K562 (cell line): ENCODE data around the gene NTRK1. TPM values are rescaled to one million over a fixed set of nuclear protein-coding genes. Genes with fewer than 3 reads are reported as not detected.

ENCODE experiments used
- ATF7 ChIP-seq: fragments of 450-650 bp; IDR thresholded peaks from 2 replicates; pipeline ENCODE4 v1.7.1; 2014; ENCODE audit warnings: mild to moderate bottlenecking, moderate library complexity
- HNRNPLL ChIP-seq: fragments of 200-400 bp; formaldehyde crosslinking; IDR thresholded peaks from 2 replicates; pipeline ENCODE4 v1.6.1; 2017; ENCODE audit warnings: low read length, low read depth, mild to moderate bottlenecking; ENCODE audit not compliant: poor library complexity, severe bottlenecking
- KHSRP ChIP-seq: fragments of 450-650 bp; IDR thresholded peaks from 2 replicates; pipeline ENCODE4 v1.6.1; 2017
- MBD2 ChIP-seq: sonication (generic); IDR thresholded peaks from 2 replicates; pipeline ENCODE4 v1.6.1; 2016; ENCODE audit warnings: low read depth, borderline replicate concordance
- NCOR1 ChIP-seq: fragments of 450-650 bp; IDR thresholded peaks from 2 replicates; pipeline ENCODE4 v1.6.1; 2016; ENCODE audit warnings: mild to moderate bottlenecking, moderate library complexity
- RNF2 ChIP-seq: sonication (generic); IDR thresholded peaks from 2 replicates; pipeline ENCODE4 v1.6.1; 2016
- ZBED1 ChIP-seq: IDR thresholded peaks from 2 replicates; pipeline ENCODE4 v1.6.1; 2014
- ZNF766 ChIP-seq: fragments of 200-800 bp; sonication (Bioruptor generic); conservative IDR thresholded peaks from 2 replicates; pipeline ENCODE4 v1.6.1; 2016; ENCODE audit warnings: missing genetic modification characterization, missing compliant biosample characterization
- polyA plus RNA-seq, 8 experiments: library from polyadenylated mRNA; depleted of rRNA in 4 of 8; stranded (reverse) in 5 of 8; unstranded in 3 of 8; fragments of >200 nt; fragmentation: Nextera tagmentation in 2 of 8; fragmentation: Illumina TruSeq in 1 of 8; extraction: Ambion mirVana in 2 of 8; extraction: Trizol in 1 of 8; gene quantifications; 2 replicates each; pipeline versions ENCODE4 v1.2.1 to v1.2.3, GENCODE V29; 2011 to 2014; ENCODE audit warnings: inconsistent platforms in 1 of 8, missing spikeins in 1 of 8
- total RNA-seq, 7 experiments: library from RNA; depleted of rRNA in 6 of 7; stranded (reverse); fragments of >200 nt in 6 of 7; fragmentation: Illumina TruSeq in 2 of 7; extraction: Trizol in 2 of 7; gene quantifications; 2 replicates each; pipeline versions ENCODE4 v1.2.1 to v1.2.3, GENCODE V29; 2011 to 2021; ENCODE audit warnings: low replicate concordance in 1 of 7
- TF ChIP-seq, protein P1 (sequence below), 2 experiments: fragments of 450-650 bp; IDR thresholded peaks; 2 replicates each; pipeline ENCODE4 v1.6.1; 2016; ENCODE audit warnings: mild to moderate bottlenecking in 2 of 2, borderline replicate concordance in 1 of 2, low read depth in 1 of 2, moderate library complexity in 1 of 2
- TF ChIP-seq, protein P2 (sequence below), 3 experiments: fragments of 200-800 bp in 1 of 3; sonication (Bioruptor generic) in 1 of 3; sonication (generic) in 1 of 3; formaldehyde crosslinking in 1 of 3; IDR thresholded peaks; 2 replicates each; pipeline versions ENCODE4 v1.6.1 to v1.8.0; 2016 to 2022; ENCODE audit warnings: mild to moderate bottlenecking in 2 of 3, missing compliant biosample characterization in 2 of 3, missing genetic modification characterization in 2 of 3, missing genetic modification reagents in 1 of 3
- TF ChIP-seq, protein P3 (sequence below): fragments of 450-650 bp; IDR thresholded peaks from 2 replicates; pipeline ENCODE4 v1.6.1; 2018; ENCODE audit not compliant: partially characterized antibody
- TF ChIP-seq, protein P4 (sequence below): fragments of 250-450 bp; sonication (Bioruptor Pico); IDR thresholded peaks from 2 replicates; pipeline ENCODE4 v1.8.0; 2022; ENCODE audit warnings: inconsistent platforms

Gene NTRK1
- total and polyA plus RNA-seq, 9 of the 15 experiments (the other 6 are each of a cell fraction or from before 2014, with no cell fraction given), result 0.46 to 30.0 (median 7.9) TPM

DNA sequence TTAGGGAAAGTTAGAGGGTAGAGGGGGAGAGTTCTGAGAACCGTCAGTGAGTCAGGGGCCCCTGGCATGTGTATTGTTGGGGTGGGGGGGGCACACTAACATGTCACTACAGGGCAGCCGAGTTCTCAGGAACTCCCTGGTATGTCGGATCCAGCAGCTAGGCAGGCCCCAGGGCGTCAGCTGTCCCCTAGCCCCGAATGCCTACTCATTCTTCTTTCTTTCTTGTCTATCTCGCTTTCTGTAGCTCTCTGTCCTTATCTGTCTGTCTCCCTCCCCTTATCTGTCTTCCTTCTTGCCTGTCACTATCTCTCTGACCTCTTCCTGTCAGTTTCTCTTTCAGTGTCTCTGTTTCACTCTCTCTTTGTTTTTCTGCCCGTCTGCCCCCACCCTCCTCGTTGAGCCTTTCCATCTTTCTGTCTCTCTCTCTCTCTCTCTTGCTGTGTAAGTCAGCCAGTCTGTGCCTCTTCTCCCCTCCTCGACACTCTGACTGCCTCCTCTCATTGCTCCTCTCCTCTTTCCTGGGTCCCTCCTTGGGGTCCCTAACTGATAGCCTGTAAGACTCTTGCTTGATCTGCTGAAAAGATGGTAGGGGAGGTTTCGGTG, 2.4 kb downstream of the NTRK1 start (continued):
- TF ChIP-seq, protein P1, sequence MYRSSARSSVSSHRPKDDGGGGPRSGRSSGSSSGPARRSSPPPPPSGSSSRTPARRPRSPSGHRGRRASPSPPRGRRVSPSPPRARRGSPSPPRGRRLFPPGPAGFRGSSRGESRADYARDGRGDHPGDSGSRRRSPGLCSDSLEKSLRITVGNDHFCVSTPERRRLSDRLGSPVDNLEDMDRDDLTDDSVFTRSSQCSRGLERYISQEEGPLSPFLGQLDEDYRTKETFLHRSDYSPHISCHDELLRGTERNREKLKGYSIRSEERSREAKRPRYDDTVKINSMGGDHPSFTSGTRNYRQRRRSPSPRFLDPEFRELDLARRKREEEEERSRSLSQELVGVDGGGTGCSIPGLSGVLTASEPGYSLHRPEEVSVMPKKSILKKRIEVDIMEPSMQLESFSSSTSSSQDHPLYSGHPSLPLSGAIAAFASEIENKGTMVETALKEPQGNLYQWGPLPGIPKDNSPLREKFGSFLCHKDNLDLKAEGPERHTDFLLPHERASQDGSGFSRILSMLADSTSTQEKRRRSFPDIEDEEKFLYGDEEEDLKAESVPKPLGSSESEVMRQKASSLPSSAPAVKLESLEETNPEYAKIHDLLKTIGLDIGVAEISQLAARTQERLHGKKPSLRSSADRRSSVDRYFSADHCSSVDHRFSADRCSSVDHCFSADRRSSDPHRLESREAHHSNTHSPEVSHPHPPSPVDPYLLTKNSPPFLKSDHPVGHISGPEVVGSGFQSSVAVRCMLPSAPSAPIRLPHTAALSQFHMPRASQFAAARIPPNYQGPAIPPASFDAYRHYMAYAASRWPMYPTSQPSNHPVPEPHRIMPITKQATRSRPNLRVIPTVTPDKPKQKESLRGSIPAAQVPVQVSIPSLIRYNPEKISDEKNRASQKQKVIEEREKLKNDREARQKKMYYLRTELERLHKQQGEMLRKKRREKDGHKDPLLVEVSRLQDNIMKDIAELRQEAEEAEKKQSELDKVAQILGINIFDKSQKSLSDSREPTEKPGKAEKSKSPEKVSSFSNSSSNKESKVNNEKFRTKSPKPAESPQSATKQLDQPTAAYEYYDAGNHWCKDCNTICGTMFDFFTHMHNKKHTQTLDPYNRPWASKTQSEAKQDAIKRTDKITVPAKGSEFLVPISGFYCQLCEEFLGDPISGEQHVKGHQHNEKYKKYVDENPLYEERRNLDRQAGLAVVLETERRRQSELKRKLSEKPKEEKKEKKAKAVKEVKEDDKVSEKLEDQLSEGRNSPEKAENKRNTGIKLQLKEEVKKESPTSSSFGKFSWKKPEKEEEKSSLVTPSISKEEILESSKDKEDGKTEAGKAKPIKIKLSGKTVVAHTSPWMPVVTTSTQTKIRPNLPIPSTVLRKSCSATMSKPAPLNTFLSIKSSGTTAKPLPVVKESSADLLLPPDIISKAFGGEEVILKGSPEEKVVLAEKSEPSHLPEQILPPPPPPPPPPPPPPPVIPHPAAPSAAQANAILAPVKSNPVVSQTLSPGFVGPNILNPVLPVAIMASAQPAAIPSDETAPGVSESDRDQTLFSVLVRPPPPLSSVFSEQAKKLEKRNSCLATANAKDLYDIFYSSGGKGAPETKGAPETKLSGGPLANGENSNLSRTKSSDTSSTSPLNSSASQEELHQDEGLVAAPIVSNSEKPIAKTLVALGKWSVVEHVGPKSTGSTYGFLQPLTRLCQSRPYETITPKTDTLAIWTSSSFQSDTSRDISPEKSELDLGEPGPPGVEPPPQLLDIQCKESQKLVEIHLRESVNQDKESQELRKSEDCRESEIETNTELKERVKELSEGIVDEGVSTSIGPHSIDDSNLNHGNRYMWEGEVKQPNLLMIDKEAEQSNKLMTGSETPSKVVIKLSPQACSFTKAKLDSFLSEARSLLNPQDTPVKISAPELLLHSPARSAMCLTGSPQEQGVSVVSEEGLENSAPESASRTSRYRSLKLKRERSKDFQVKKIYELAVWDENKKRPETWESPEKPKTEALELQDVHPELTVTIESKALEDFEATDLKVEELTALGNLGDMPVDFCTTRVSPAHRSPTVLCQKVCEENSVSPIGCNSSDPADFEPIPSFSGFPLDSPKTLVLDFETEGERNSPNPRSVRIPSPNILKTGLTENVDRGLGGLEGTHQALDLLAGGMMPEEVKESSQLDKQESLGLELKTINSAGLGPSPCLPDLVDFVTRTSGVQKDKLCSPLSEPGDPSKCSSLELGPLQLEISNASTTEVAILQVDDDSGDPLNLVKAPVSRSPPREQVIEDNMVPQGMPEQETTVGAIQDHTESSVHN (IDR thresholded peaks at IDR 0.05; ENCODE audit: borderline replicate concordance in 1 of 2, low read depth in 1 of 2), result peak in 1 of 2 experiments; percentile 73; a peak in 1 of 4 replicates
- TF ChIP-seq, protein P2, sequence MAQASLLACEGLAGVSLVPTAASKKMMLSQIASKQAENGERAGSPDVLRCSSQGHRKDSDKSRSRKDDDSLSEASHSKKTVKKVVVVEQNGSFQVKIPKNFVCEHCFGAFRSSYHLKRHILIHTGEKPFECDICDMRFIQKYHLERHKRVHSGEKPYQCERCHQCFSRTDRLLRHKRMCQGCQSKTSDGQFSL (CRISPR knock-in tag; IDR thresholded peaks at IDR 0.05), result peak; percentile 93
- TF ChIP-seq, protein P2 (tag; IDR thresholded peaks at IDR 0.05), result peak in 1 of 2 experiments; percentile 88; a peak in 2 of 4 replicates
- TF ChIP-seq HNRNPLL (no peak), RNF2 (peak; percentile 92; the same call in 1 of the 2 replicates), NCOR1 (peak; percentile 93), ZNF766 (CRISPR knock-in tag) (0 out of 2 replicates have a peak, but pooled peaks have one; percentile 27), ATF7 (peak; percentile 36; the same call in 1 of the 2 replicates), KHSRP (peak; percentile 38; the same call in 1 of the 2 replicates), ZBED1 (0 out of 2 replicates have a peak, but pooled peaks have one; percentile 40), MBD2 (peak; percentile 70)
- TF ChIP-seq, protein P3, sequence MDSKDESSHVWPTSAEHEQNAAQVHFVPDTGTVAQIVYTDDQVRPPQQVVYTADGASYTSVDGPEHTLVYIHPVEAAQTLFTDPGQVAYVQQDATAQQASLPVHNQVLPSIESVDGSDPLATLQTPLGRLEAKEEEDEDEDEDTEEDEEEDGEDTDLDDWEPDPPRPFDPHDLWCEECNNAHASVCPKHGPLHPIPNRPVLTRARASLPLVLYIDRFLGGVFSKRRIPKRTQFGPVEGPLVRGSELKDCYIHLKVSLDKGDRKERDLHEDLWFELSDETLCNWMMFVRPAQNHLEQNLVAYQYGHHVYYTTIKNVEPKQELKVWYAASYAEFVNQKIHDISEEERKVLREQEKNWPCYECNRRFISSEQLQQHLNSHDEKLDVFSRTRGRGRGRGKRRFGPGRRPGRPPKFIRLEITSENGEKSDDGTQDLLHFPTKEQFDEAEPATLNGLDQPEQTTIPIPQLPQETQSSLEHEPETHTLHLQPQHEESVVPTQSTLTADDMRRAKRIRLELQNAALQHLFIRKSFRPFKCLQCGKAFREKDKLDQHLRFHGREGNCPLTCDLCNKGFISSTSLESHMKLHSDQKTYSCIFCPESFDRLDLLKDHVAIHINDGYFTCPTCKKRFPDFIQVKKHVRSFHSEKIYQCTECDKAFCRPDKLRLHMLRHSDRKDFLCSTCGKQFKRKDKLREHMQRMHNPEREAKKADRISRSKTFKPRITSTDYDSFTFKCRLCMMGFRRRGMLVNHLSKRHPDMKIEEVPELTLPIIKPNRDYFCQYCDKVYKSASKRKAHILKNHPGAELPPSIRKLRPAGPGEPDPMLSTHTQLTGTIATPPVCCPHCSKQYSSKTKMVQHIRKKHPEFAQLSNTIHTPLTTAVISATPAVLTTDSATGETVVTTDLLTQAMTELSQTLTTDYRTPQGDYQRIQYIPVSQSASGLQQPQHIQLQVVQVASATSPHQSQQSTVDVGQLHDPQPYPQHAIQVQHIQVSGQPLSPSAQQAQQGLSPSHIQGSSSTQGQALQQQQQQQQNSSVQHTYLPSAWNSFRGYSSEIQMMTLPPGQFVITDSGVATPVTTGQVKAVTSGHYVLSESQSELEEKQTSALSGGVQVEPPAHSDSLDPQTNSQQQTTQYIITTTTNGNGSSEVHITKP, result peak; percentile 70
- TF ChIP-seq, protein P4, sequence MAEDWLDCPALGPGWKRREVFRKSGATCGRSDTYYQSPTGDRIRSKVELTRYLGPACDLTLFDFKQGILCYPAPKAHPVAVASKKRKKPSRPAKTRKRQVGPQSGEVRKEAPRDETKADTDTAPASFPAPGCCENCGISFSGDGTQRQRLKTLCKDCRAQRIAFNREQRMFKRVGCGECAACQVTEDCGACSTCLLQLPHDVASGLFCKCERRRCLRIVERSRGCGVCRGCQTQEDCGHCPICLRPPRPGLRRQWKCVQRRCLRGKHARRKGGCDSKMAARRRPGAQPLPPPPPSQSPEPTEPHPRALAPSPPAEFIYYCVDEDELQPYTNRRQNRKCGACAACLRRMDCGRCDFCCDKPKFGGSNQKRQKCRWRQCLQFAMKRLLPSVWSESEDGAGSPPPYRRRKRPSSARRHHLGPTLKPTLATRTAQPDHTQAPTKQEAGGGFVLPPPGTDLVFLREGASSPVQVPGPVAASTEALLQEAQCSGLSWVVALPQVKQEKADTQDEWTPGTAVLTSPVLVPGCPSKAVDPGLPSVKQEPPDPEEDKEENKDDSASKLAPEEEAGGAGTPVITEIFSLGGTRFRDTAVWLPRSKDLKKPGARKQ (CRISPR knock-in tag), result no peak
